GM18858 (cell line): Measurements from ENCODE around the gene AMMECR1.

Experiments used
- ATAC-seq: cut with Tn5 transposase; IDR thresholded peaks from one replicate; pipeline ENCODE4 v1.9.1; 2021; ENCODE audit not compliant: unreplicated experiment

Gene AMMECR1

GRCh38 chrX:110311437-110312230, 6.3 kb downstream of the AMMECR1 start:
- ATAC-seq = no peak

GRCh38 chrX:110310896-110311295, 7.0 kb downstream of the AMMECR1 start:
- peak; percentile 75 for ATAC-seq

- ATAC-seq = no peak
Observed at GRCh38 chrX:110310000-110310790, 7.7 kb downstream of the AMMECR1 start.

GRCh38 chrX:110308220-110308619, 9.7 kb downstream of the AMMECR1 start:
- no peak for ATAC-seq

- ATAC-seq = no peak
Observed at GRCh38 chrX:110304884-110305283, 13.0 kb downstream of the AMMECR1 start.

GRCh38 chrX:110304371-110304770, 13.5 kb downstream of the AMMECR1 start:
- ATAC-seq = no peak

- no peak for ATAC-seq
Observed at GRCh38 chrX:110302975-110303374, 14.9 kb downstream of the AMMECR1 start.

- no peak for ATAC-seq
Observed at GRCh38 chrX:110301194-110301593, 16.7 kb downstream of the AMMECR1 start.

GRCh38 chrX:110294087-110294486, 23.8 kb downstream of the AMMECR1 start:
- no peak for ATAC-seq

- ATAC-seq = no peak
Observed at GRCh38 chrX:110293658-110294057, 24.2 kb downstream of the AMMECR1 start.

GRCh38 chrX:110287605-110288004, 30.3 kb downstream of the AMMECR1 start:
- no peak for ATAC-seq

GRCh38 chrX:110286106-110286505, 31.8 kb downstream of the AMMECR1 start:
- ATAC-seq = no peak

GRCh38 chrX:110284159-110284558, 33.7 kb downstream of the AMMECR1 start:
- no peak for ATAC-seq

- ATAC-seq = no peak
Observed at GRCh38 chrX:110282922-110283321, 35.0 kb downstream of the AMMECR1 start.

- ATAC-seq = no peak
Observed at GRCh38 chrX:110281377-110281776, 36.5 kb downstream of the AMMECR1 start.

- ATAC-seq = no peak
Observed at GRCh38 chrX:110280954-110281353, 36.9 kb downstream of the AMMECR1 start.

- no peak for ATAC-seq
Observed at GRCh38 chrX:110277609-110278008, 40.3 kb downstream of the AMMECR1 start.

- peak; percentile 89 for ATAC-seq
Observed at GRCh38 chrX:110276778-110277177, 41.1 kb downstream of the AMMECR1 start.

- no peak for ATAC-seq
Observed at GRCh38 chrX:110268886-110269285, 49.0 kb downstream of the AMMECR1 start.

- ATAC-seq = no peak
Observed at GRCh38 chrX:110268395-110268794, 49.5 kb downstream of the AMMECR1 start.

- ATAC-seq = no peak
Observed at GRCh38 chrX:110267874-110268273, 50.0 kb downstream of the AMMECR1 start.

GRCh38 chrX:110265661-110266060, 52.2 kb downstream of the AMMECR1 start:
- no peak for ATAC-seq
